Left ventricle myocardium inferior (tissue), 1 donor: Measurements from ENCODE around the gene NGRN. TPM values are rescaled to one million over a fixed set of nuclear protein-coding genes. Genes with fewer than 3 reads are reported as not detected.

Experiments used
- DNase-seq: peaks from one replicate; pipeline ENCODE4 v3.0.0-alpha.2; 2020
- H3K27ac ChIP-seq: fragments of 200-600 bp; replicated peaks from 2 replicates; pipeline ENCODE4 v1.8.0; 2021
- H3K27me3 ChIP-seq: fragments of 200-600 bp; 2 replicates; pipeline ENCODE4 v1.8.0; 2021; ENCODE audit warnings: low read depth
- H3K36me3 ChIP-seq: fragments of 200-600 bp; 2 replicates; pipeline ENCODE4 v1.8.0; 2021
- H3K4me1 ChIP-seq: fragments of 200-600 bp; 2 replicates; pipeline ENCODE4 v1.8.0; 2021
- H3K4me3 ChIP-seq: fragments of 200-600 bp; 2 replicates; pipeline ENCODE4 v1.8.0; 2021; ENCODE audit warnings: mild to moderate bottlenecking, moderate library complexity
- H3K9me3 ChIP-seq: fragments of 200-600 bp; replicated peaks from 2 replicates; pipeline ENCODE4 v1.8.0; 2021
- intact Hi-C: fragments of 100-400 bp; cut with micrococcal nuclease; formaldehyde crosslinking; loops from one replicate; pipeline ENCODE4 v1.11.0; 2022
- total RNA-seq: library from RNA; stranded (reverse); fragmentation: NEBNext Ultra II Directional; extraction: Animal tissue kit (Norgen Biotek cat#: 25700); gene quantifications from one replicate; pipeline ENCODE4 v1.2.1, GENCODE V29; 2021
- TF ChIP-seq, protein P1 (sequence below): fragments of 200-600 bp; IDR thresholded peaks from 2 replicates; pipeline ENCODE4 v1.8.0; 2021; ENCODE audit warnings: antibody characterized with exemption, mild to moderate bottlenecking, borderline replicate concordance
- donor health status: DM: no; HTN: yes; CAD: no; lungs with severe emphysema.

Gene NGRN
- total RNA-seq, 1 donor from 2014 or later = 120 TPM

DNA sequence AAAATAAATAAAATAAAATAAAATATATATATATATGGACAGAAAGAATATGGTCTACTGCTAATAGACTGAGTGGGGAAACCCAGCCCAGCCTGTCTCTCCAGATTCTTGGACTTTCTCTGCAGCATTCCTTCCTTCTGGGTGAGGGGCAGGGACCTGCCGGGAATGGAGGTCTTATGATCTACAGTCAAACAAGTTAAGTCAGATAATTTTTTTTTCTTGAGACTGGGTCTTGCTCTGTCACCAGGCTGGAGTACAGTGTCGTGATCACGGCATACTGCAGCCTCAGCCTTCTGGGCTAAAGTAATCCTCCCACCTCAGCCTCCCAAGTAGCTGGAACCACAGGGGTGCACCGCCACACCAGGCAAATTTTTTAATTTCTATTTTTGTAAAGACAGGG lies 53.1 kb downstream of the NGRN start:
- H3K36me3 ChIP-seq = no peaks in the 10 kb centered on the region
- H3K4me1 ChIP-seq = peaks cover 23% of the 10 kb centered on the region
- no peaks in the 10 kb centered on the region for H3K9me3 ChIP-seq
- intact Hi-C loops = no loop called here
- no peak overlapping the region for H3K4me3 ChIP-seq
- H3K27me3 ChIP-seq = no peaks in the 10 kb centered on the region
- no peak for DNase-seq
- H3K27ac ChIP-seq = no peak overlapping the region
- TF ChIP-seq, protein P1, sequence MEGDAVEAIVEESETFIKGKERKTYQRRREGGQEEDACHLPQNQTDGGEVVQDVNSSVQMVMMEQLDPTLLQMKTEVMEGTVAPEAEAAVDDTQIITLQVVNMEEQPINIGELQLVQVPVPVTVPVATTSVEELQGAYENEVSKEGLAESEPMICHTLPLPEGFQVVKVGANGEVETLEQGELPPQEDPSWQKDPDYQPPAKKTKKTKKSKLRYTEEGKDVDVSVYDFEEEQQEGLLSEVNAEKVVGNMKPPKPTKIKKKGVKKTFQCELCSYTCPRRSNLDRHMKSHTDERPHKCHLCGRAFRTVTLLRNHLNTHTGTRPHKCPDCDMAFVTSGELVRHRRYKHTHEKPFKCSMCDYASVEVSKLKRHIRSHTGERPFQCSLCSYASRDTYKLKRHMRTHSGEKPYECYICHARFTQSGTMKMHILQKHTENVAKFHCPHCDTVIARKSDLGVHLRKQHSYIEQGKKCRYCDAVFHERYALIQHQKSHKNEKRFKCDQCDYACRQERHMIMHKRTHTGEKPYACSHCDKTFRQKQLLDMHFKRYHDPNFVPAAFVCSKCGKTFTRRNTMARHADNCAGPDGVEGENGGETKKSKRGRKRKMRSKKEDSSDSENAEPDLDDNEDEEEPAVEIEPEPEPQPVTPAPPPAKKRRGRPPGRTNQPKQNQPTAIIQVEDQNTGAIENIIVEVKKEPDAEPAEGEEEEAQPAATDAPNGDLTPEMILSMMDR = no peak

DNA sequence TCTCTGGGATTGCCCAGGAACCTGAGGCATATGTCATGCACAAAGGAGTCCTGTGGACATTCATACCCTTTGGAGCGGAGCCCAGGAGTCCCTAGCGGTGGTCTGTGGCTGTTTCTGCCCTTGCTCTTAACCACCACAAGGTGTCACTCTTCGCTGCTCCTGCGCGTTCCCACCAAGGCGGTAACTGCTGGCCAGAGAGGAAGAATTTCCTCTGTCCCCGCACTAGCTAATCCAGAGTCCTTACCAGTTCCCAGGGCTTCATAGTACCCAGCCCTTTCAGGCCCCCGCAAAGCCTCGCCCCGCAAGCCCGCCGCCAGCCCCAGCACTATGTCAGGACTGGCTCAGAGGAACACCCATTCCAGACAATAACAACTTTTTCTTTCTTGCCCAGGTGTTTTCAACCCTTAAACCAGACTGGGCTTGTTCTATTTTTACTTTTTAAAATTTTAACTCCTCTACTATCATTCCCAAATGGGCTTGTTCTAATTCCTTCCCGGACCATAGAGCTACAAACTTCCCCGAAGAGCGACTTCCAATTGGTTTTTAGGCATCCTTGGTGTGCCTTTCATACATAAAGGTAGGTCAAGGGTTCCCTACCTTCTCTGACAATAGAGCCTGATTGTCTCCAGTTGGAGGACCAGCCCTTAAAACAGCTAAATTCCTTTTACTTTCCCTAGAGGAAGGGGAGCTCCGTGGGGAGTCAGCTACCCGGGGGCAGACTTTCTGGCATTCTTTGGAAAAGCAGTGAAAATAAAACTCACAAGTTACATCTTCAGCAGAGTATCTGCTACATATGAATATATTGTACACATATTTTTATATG lies 54.8 kb downstream of the NGRN start:
- Histone ChIP-seq H3K36me3 (no peaks in the 10 kb centered on the region), H3K4me1 (peaks cover 18% of the 10 kb centered on the region), H3K27me3 (no peaks in the 10 kb centered on the region), H3K27ac (peak overlapping the region; percentile 25), H3K9me3 (no peaks in the 10 kb centered on the region), H3K4me3 (peak overlapping the region; percentile 26)
- intact Hi-C loops = loop anchor here (5.0 kb wide), 1 partner anchor 162 kb away; no protein-coding TSS in a partner anchor
- TF ChIP-seq, protein P1 = peak; percentile 100
- DNase-seq = peak; percentile 73

DNA sequence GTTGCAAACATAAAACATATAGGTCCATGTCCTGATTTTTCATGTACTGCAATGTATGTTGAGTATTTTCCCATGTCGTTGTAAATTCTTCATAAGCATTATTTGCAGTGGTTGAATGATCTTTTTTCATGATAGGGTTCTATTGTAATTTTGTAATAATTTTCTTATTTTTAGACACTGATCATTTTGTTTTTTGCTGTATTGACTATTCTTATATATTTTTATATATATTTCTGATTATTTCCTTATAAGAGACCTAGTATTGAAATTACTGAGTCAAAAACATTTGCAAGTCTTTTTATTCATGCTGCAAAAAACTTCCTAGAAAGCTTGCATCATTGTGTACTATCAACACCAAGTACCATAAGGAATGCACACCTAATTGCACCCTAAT lies 55.4 kb downstream of the NGRN start:
- intact Hi-C loops = loop anchor here (5.0 kb wide), 1 partner anchor 161 kb away; no protein-coding TSS in a partner anchor
- Histone ChIP-seq H3K36me3 (no peaks in the 10 kb centered on the region), H3K4me1 (peaks cover 12% of the 10 kb centered on the region), H3K4me3 (no peak overlapping the region), H3K9me3 (no peaks in the 10 kb centered on the region), H3K27me3 (no peaks in the 10 kb centered on the region), H3K27ac (no peak overlapping the region)
- DNase-seq = no peak
- TF ChIP-seq, protein P1 = no peak

Other genes starting within 250 kb of the NGRN start
- gene IDH2, start 163.2 kb upstream of the NGRN start, total RNA-seq = 933 TPM
- gene SEMA4B, start 64.3 kb upstream of the NGRN start, total RNA-seq = 22.7 TPM
- gene CIB1, start 31.7 kb upstream of the NGRN start, total RNA-seq = 69.6 TPM
- gene GDPGP1, start 31.5 kb upstream of the NGRN start, total RNA-seq = 15.5 TPM
- gene TTLL13, start 16.1 kb upstream of the NGRN start, total RNA-seq = 0.19 TPM
- gene ZNF774, start 86.6 kb downstream of the NGRN start, total RNA-seq = 4.7 TPM
- gene IQGAP1, start 122.6 kb downstream of the NGRN start, total RNA-seq = 39.2 TPM